DMS 273 treated with DMSO at 0.1 percent for 48 hours (cell line): ENCODE data around the gene CD70.
"Not testable (repeated sequence)": the region's sequence is repeated elsewhere in the genome, so short reads cannot be mapped to it uniquely, and the experiment has no call there.

Source experiments
- DNase-seq: peaks from one replicate; lab custom pipeline; 2025; lab: John Stamatoyannopoulos, UW

CD70 gene

DNA sequence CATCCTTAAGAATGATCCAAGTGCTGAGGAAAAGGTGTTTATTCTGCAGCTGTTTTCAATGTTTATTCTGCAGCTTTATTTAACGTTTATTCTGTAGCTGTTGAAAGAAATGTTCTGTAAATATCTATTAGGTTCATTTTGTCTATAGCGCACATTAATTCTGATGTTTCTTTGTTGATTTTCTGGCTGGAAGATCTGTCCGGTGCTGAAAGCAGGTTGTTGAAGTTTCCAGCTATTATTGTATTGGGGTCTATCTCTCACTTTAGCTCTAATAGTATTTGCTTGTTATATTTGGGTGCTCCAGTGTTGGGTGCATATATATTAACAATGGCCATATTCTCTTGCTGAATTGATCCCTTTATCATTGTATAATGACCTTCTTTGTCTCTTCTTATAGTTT is 20.2 kb downstream of the CD70 start:
- DNase-seq: no peak

DNA sequence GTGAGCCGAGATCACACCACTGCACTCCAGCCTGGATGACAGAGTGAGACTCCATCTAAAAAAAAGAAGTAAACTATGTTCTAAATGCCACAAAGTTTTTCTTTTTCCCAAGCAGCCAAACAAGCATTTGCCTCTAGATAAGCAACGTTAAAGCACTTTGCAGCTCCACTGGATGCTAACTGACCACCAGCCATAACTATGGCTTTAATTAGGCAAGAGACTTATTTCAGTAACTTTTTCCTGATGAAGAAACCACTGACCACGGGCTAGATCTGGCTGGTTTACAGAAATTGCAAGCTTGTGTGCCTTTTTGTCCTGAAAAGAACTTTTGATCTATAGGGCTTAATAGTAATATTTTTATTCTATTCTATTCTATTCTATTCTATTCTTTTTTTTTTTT is 22.1 kb downstream of the CD70 start:
- no peak for DNase-seq

DNA sequence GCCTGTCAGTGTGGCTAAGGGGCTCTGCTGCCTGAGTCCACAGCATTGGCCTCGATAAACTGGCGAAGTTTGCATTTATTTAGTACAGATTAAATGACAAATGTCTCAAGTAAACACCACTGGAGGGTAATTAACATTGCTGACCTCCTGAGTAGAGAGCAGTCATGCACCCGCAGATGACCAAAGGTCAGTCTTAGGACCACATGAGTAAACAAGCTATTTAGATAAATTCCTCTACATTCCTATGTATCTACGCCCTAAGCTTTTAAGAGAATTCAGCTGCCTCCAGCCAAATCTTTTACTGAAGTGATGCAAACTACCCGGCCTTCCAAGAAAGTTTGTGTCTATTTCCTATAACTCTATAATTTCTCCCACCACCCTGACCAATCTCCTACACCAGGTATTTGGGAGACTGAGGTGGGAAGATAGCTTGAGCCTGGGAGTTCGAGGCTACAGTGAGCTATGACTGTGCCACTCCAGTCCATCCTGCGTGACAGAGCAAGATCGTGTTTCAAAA is 22.9 kb downstream of the CD70 start:
- DNase-seq: no peak

DNA sequence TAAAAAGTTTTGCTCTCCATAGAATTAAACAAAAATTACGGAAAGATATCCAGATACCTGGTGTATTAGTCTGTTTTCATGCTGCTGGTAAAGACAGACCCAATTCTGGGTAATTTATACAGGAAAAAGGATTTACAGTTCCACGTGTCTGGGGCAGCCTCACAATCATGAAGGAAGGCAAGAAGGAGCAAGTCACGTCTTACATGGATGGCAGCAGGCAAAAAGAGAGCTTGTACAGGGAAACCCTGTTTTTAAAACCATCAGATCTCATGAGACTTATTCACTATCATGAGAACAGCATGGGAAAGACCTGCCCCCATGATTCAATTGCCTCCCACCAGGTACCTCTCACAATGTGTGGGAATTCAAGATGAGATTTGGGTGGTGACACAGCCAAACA is 24.2 kb downstream of the CD70 start:
- DNase-seq: not testable (repeated sequence)

DNA sequence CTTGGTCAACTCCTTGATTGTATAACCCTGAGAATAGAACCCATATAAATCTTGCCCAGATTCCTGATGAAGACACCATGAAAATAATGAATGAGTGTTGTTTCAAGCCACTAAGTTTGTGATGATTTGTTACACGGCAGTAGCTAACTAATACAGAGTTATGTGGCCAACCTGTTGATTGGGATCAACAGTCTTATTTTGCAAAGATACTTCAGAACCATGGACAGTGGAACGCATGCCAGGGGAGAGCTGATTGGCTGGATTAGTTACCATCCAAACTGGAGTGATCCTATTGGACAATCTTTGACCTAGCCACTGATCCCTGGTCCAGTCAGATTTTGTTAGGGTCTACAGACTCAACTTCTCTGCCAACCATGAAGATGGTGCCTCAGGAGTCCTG is 26.6 kb downstream of the CD70 start:
- DNase-seq: no peak

DNA sequence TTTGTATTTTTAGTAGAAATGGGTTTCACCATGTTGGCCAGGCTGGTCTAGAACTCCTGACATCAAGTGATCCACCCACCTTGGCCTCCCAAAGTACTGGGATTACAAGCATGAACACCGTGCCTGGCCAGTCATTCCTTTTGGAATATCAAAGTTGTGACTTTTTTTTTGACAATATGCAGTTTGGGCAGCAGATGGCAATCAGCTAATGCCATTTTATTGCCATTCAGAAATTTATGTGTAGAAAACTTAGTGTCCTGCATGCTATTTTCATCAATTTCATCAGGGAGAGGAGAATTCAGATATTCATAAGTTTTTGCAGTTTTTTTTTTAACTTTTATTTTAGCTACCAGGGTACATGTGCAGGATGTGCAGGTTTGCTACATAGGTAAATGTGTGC is 28.5 kb downstream of the CD70 start:
- DNase-seq: not testable (repeated sequence)

DNA sequence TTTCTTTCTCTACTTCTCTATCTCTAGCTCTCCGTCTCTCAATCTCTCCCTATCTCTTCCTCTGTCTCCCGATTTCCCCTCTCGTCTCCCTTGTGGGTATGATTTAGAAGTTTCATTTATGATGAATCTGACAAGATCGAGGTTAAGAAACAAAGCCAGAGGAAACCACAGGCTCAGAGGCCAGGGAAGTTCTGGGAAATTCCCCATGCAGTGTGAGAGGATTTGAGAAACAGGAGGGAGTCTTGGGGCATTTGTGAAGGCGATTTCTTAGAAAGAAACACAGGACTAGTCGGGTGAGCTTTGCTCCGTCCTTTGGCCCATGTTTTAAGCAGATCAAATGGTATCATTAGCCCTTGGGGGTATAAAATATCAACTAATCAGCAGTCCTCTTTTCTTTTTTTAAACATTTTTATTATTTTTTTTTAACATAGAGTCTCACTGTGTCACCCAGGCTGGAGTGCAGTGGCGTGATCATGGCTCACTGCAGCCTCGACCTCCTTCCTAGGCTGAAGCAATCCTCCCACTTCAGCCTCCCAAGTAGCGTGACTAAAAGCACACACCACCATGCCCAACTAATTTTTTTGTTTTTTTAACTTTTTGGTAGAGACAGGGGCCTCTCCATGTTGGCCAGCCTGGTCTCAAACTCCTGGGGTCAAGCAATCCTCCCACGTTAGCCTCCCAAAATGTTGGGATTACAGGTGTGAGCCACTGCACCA is 34.3 kb downstream of the CD70 start:
- DNase-seq: no peak

DNA sequence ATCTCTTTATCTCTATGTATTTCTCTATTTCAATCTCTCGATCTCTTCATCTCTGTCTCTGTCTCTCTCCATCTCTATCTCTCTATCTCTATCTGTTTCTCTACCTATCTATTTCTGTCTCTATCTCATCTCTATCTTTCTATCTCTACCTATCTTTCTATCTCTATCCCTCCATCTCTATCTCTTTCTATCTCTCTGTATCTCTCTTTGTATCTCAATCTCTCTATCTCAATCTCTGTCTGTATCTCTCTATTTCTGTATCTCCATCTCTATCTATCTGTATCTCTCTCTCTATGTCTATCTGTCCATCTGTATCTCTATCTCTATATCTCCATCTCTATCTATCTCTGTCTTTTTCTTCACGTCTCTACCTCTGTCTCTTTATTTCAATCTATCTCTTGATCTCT is 34.9 kb downstream of the CD70 start:
- DNase-seq: no peak

DNA sequence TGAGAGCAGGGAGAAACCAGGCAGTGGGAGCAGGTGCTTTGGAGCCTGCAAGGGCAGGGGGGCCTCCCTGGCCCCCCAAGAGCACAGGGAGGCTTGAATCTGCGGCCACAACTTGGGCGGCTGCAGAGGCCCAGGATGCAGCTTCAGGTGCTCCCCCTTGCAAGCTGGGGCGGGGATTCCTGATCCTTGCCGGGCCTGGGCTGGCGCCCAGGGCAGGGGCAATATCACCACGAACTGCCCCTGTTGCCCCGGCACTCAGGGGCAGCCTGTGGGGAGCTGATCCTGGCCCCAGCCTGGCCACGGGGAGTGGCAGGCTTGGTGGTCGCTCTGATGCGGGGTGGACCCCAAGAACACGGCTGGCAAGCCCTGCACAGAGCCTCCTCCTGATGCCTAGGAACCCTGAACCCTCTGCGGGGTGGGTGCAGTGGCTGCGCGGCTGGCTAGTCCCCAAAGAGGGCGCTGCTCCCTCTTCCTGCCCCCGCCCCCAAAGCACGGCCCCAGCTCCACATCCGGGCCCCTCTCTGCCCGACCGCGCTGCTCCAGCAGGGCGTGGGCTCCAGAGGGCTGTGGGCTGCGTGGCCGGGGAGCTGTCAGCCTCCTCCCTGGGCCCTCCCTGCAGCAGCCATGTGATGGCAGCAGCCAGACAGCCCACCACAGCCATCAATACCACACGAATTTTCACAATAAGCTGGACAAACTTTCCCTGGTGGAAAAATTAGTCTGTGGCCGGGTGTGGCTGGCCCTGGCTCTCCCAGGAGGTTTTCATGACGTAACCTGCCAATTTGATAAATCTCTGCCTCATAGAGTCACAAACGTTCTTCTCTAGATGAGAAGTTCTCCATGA is 39.1 kb downstream of the CD70 start:
- peak; percentile 1 for DNase-seq

DNA sequence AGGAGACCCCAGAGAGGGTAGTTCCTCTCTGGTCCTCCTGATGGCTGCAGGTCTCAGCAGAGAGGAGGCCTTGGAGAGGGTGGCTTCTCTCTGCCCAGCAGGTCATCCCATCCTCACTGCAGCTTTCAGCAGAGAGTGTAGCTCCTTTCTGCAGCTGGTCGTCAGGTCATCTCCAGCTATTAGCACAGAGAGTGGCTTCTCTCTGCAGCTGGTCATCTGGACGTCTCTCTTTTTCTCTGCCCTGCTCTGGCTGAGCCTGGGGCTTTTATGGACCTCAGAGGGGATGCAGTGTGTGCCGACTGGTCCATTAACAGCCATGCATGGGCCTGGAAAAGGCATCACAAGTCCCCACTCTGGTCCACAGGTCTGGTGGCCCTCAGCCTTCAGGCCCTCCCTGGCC is 39.9 kb downstream of the CD70 start:
- no peak for DNase-seq

DNA sequence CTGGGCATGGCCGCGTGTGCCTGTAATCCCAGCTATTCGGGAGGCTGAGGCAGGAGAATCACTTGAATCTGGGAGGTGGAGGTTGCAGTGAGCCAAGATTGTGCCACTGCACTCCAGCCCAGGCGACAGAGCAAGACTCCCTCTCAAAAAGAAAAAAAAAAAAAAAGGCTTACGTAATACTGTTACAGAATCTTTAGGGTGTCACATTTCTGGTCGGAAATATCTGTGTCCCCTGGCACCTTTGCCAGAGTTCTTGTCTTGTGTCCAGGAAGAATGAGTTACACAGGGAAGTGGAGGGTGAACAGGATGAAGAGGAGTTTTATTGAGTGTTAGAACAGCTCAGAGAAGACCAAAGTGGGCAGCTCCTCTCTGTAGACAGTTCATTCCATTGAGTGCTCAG is 40.3 kb downstream of the CD70 start:
- DNase-seq: not testable (repeated sequence)

DNA sequence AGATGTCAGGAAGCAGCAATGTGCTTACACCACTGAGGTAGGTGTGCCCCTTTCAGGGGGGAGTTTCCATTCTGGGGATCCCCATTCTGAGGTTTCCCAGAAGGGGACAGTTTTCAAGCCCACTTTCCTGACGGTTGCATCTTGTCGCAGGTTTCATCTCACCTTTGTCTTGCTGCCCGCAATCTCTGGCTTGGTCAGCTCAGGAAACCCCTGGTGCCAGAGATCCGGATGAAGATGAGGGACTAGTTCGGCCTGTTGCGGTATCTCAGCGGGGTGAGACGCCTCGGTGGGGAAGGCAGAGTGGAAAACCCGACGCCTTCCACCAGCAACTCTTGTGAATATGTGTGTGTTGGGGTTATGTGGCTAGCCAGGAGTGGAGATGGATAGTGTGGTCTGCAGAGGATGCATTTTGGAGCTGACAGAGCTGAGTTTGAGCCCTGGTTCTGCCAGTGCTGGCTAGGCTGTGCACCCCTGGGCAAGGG is 47.0 kb downstream of the CD70 start:
- DNase-seq: no peak

DNA sequence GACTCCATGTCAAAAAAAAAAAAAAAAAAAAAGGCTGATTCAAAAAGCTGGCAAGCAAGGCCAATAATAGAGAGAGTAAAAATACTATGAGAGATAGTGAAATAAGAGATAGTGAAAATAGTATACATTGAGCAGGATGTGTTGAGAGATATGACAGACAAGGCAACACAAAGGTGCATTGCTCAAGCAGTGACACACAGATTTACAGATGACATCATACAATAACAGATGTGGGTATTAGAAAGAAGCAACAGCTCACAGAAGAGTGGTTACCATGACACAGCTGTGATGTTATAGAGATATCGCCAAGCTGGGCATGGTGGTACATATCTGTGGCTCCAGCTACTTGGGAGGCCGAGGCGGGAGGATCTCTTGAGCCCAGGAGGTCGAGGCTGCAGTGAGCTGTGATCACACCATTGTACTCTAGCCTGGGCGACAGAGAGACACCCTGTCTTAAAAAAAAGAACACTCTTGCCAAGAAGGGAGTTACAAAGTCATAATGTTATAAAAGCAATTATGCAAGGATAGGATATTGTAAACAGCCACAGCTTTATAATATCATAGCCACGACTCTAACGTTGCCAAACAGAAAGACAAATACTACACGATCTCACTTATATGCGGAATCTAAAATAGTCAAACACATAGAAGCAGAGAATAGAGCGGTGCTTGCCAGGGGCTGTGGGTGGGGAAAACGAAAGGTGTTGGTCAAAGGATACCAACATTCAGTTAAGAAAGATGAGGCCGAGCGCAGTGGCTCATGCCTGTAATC is 49.8 kb downstream of the CD70 start:
- DNase-seq: no peak

DNA sequence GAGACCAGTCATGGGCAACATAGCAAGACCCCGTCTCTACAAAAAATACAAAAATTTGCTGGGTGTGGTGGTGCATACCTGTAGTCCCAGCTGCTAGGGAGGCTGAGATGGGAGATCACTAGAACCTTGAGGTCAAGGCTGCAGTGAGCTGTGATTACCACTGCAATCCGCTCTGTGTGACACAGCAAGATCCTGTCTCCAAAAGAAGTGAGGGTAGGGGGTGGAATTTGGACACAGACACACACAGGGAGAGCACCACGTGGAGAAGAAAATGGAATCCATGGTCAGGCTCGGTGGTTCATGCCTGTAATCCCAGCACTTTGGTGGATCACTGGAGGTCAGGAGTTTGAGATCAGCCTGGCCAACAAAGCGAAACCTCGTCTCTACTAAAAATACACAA is 51.4 kb downstream of the CD70 start:
- DNase-seq: no peak
